ENCODE data around the gene RAD23B. TPM values are rescaled to one million over a fixed set of nuclear protein-coding genes. Genes with fewer than 3 reads are reported as not detected.

Gene RAD23B
- total RNA-seq, 1 experiment from 2014 or later: 114 TPM

- no peaks in the 10 kb centered on the region for H3K27me3 ChIP-seq (ENCODE audit: control insufficient read depth, insufficient read depth, low read length)
- peak; percentile 68 for ATAC-seq
- H3K9me3 ChIP-seq (ENCODE audit: control insufficient read depth, insufficient read depth, low read depth, low read length): no peaks in the 10 kb centered on the region
- H3K4me3 ChIP-seq (ENCODE audit: low read depth in 2 of 2, low read length in 2 of 2): peak overlapping the region; percentile 85 to 90
- H3K36me3 ChIP-seq (ENCODE audit: control insufficient read depth, insufficient read depth, low read length): peaks cover 5% of the 10 kb centered on the region
- POLR2A ChIA-PET: interaction anchor here (0.6 to 0.7 kb wide), 3 partner anchors 13 to 83 kb away, joined by 3 to 8 read pairs (median 7); no protein-coding TSS in a partner anchor
- in situ Hi-C loops (cut with HindIII; ENCODE audit: low pct_unique_long_range_greater_than_20kb, low sequenced_read_pairs) (no loop called here), intact Hi-C loops (cut with micrococcal nuclease; ENCODE audit: unreplicated experiment) (no loop called here)
- DNase-seq (ENCODE audit: low read depth, low spot score): peak; percentile 13
- BruUV-seq (replicated peaks): no TSS peak
- CTCF ChIA-PET: no interaction called here
- TF ChIP-seq POLR2AphosphoS5 (IDR thresholded peaks at IDR 0.05; ENCODE audit: low read depth, low read length) (no peak), TCF7L2 (IDR thresholded peaks at IDR 0.05; ENCODE audit: low read depth, low read length) (no peak), SIN3A (IDR thresholded peaks at IDR 0.05; ENCODE audit: borderline replicate concordance, insufficient read depth, low read depth, low read length) (no peak), REST (IDR thresholded peaks at IDR 0.05; ENCODE audit: insufficient read depth in 1 of 2, low read depth in 2 of 2, low read length in 1 of 2) (no peak), CTCF (IDR thresholded peaks at IDR 0.05) (no peak)
- H3K4me1 ChIP-seq (ENCODE audit: control insufficient read depth, insufficient read depth, low read length): peaks cover 23% of the 10 kb centered on the region
- peak overlapping the region; percentile 92 for H3K27ac ChIP-seq (ENCODE audit: low read length)
Measured at GRCh38 chr9:107283623-107284616, 841 bp downstream of the RAD23B start.

- H3K4me1 ChIP-seq (ENCODE audit: control insufficient read depth, insufficient read depth, low read length): peaks cover 23% of the 10 kb centered on the region
- H3K36me3 ChIP-seq (ENCODE audit: control insufficient read depth, insufficient read depth, low read length): peaks cover 5% of the 10 kb centered on the region
- H3K9me3 ChIP-seq (ENCODE audit: control insufficient read depth, insufficient read depth, low read depth, low read length): no peaks in the 10 kb centered on the region
- DNase-seq (ENCODE audit: low read depth, low spot score) (no peak), ATAC-seq (no peak)
- no peaks in the 10 kb centered on the region for H3K27me3 ChIP-seq (ENCODE audit: control insufficient read depth, insufficient read depth, low read length)
- BruUV-seq (replicated peaks): no TSS peak
- peak overlapping the region; percentile 85 to 90 for H3K4me3 ChIP-seq (ENCODE audit: low read depth in 2 of 2, low read length in 2 of 2)
- TF ChIP-seq POLR2AphosphoS5 (IDR thresholded peaks at IDR 0.05; ENCODE audit: low read depth, low read length) (no peak), REST (IDR thresholded peaks at IDR 0.05; ENCODE audit: insufficient read depth in 1 of 2, low read depth in 2 of 2, low read length in 1 of 2) (no peak)
- intact Hi-C loops (cut with micrococcal nuclease; ENCODE audit: unreplicated experiment): no loop called here
- POLR2A ChIA-PET: no interaction called here
- peak overlapping the region; percentile 92 for H3K27ac ChIP-seq (ENCODE audit: low read length)
- CTCF ChIA-PET: no interaction called here
- in situ Hi-C loops (cut with HindIII; ENCODE audit: low pct_unique_long_range_greater_than_20kb, low sequenced_read_pairs): no loop called here
Measured at GRCh38 chr9:107284636-107285035, 1.6 kb downstream of the RAD23B start.
